GM18505 (cell line): ENCODE measurements around the gene RTN4R.

ENCODE experiments used
- ATAC-seq: cut with Tn5 transposase; IDR thresholded peaks from one replicate; pipeline ENCODE4 v1.9.1; 2021; ENCODE audit not compliant: unreplicated experiment
- POLR2A ChIP-seq: IDR thresholded peaks from 4 replicates; pipeline ENCODE4 v1.6.1; 2011; ENCODE audit warnings: borderline replicate concordance; ENCODE audit not compliant: insufficient read depth, insufficient read length; ENCODE audit errors: extremely low read depth

The RTN4R gene

DNA sequence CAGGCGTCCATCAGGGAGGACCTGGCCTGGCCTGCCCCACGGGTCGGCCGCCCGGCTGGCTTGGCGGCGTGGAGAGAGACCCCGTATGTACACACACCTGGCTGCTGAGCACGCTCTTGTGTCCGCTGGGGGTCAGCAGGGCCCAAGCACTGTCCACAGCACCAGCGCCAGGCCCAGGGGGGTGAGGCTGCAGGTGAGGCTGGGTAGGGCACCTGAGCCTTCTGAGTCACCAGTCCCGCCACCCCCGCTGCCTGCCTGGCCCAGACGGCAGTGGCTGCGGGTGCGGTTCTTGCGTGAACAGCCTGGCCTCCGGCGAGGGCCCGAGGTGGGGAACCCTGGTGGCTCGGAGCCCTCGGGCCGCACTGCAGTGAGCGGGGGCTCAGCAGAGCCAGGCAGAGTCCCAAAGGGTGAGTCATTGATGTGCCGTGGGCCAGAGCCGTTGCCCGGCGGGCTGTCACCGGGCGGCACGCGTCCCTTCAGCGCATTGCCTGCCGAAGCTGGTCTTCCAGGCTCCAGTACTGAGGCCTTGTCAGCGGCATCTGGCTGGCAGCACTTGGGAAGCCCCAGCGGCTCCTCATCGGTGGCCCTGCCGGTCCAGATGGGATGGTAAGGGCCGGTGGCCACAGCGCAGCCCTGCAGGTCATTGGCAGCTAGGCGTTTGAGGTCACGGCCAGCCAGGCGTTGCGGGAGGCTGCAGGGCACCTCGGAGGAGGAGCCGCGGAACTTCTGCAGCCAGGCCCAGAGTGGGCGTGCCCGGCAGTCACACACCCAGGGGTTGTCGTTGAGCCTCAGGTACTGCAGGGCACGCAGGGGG lies 26.3 kb downstream of the RTN4R start:
- no peak for ATAC-seq
- no peak for TF ChIP-seq POLR2A

DNA sequence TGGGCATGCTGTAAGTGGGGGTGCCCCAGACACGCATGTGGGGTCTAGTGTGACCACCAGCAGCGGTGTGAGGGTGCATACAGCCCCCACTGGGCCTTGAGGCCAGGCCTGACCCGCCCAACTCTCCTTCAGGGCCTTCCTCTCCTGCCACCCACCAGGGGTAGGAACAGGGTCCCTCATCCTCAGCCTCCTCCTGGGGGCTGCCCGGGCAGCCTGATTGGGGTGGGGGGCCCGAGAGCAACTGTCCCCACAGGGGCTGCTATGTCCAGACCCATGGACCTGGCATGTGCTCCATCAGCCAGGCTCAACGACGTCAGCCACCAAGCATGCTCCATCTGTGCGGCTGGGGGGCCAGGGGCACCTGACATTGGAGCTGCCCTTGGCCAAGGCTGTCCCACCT lies 27.2 kb downstream of the RTN4R start:
- ATAC-seq, result no peak
- no peak for TF ChIP-seq POLR2A

DNA sequence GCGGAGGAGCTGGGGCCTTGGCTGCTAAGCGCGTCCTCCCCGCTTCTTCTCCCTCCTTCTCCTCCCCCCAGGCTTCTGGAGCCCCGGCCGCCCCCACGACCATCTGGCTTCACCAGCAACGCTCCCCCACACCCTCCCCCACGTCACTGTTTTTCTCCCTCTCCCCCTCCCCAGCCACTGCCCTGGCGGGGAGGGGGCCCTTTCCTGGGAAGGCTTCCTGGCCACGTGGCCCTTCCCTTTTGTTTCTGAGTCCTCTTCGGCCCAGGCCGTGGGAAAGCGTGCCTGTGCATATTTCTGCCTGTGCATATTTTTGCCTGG lies 27.7 kb downstream of the RTN4R start:
- no peak for TF ChIP-seq POLR2A
- no peak for ATAC-seq

DNA sequence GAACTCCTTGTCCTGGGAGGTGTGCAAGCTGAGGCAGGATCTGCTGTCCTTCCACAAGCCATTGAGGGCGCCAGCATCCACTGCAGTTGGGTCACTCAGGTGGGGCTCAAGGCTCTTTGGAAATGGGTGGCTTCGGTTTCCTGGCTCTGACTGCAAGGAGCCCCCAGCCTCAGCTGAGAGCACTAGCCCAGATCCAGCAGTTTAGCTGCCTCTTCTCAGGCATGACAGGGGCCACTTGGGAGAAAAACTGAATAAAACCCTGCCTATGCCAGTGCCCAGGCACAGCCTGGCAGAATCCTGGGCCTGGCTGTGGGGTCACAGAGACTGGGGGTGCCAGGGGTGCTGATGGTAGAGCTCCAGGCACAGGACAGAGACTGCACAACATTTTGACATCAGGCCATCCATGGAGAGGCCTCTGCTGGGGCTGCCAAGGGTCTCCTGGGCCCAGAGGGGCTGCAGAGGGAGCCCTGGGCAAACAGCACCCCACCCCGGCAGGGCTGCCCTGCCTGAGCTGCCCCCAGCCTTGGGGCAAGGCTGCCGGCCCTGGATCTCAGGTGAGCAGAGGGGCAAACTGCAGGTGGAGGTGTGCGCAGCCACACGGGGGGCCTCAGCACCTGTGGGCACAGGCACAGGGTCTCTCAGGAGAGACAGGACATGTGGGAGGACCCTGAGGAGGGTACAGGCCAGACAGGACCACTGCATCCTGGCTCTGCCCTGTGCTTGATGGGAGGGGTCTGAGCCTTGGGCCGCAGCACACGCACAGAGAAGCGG lies 28.3 kb downstream of the RTN4R start:
- TF ChIP-seq POLR2A, result no peak
- ATAC-seq, result no peak

DNA sequence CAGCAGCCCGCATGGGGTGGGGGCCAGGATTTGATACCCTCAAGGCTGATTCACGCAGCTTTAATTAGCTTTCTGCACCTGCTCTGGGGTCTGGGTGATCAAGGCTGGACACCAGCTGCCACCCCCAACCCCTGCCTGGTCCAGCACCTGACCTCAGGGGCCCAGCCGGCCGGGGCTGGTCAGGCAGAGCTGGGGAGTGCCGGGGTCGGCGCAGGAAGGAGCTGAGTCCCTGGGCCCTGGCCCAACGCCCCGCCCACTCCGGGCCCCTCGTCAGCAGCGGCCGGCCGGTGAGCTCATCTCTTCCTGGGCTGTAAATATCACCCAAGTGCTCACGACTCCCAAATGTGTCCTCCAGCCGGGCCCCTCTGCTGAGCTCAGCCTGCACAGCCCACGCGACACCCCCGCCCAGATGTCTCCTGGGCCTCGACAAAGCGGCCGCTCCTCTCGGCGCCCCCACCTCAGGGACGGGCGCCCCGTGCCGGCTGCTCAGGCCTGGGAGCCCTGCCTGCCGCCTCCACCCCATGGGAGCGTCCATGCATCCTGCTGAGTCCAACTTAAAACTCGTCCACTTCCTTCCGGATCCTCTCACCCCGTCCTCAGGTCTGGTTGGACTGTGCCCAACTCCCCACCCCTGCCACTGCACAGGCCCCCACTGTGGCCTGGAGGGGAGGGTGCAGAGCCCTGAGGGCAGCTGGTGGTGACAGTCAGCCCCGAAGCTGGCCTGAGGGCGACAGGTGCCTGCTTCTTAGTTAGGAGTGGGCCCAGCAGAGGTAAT lies 29.0 kb downstream of the RTN4R start:
- ATAC-seq, result no peak
- no peak for TF ChIP-seq POLR2A

DNA sequence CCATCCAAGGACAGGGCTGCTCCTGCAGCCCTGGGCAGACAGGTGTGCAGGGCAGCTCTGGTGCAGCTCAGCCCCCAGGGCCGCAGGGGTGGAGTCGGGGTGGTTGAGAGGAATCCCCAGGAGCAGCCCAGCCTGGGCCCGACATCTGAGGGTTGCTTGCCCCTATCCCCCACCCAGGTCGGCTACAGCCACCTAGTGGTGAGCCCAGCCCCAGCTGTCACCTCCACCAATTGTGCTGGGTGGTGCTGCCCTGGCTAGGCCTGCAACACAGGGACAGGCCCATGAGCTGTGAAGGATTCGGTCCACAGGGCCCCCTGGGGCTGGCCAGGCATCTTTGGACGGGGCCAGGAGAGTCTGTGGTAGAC lies 29.6 kb downstream of the RTN4R start:
- ATAC-seq, result peak; percentile 52
- no peak for TF ChIP-seq POLR2A

DNA sequence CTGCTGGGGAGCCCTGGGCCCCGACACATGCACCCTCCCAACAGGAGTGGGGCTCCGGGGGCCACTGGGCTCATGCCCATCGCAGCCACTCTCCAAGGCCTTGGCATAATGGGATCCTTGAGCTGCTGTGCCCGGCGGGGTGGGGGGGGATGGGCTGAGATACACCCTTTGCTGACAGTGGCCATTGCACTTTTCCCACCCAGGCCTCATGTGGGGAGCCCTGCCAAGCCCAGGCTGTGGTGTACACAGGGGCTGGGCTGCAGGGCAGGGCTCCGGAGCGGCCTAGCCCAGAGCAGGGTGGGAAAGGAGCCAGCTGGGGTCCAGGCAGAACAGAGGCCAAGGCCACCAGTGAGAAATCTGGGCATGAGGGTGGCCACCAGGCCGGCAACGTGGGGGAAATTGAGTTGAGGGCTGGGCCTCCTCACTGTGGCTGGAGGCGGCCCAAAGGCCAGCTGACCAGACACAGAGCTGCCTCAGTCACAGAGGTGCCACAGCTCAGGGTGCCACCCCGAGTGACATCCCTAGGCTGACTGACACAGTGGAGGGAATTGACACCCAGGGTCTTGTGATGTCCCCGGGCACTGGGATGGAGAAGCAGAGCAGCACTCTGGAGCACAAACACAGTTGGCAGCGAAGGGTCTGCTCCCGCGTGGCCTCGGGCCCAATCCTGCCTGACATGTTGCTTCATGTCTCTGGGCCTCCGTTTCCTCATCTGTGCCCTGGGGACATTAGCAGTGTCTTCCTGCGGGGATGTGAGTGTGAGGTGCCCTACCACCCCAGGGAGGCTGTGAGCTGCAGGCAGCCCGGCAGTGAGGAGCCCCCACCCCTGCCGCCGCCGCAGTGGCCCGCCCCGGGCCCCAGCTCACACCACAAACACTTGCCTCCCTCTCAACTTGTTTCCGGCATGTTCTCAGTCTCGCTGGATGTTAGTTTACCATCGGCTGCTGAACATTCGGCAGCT lies 30.4 kb downstream of the RTN4R start:
- ATAC-seq, result peak; percentile 10
- peak; percentile 7 for TF ChIP-seq POLR2A

DNA sequence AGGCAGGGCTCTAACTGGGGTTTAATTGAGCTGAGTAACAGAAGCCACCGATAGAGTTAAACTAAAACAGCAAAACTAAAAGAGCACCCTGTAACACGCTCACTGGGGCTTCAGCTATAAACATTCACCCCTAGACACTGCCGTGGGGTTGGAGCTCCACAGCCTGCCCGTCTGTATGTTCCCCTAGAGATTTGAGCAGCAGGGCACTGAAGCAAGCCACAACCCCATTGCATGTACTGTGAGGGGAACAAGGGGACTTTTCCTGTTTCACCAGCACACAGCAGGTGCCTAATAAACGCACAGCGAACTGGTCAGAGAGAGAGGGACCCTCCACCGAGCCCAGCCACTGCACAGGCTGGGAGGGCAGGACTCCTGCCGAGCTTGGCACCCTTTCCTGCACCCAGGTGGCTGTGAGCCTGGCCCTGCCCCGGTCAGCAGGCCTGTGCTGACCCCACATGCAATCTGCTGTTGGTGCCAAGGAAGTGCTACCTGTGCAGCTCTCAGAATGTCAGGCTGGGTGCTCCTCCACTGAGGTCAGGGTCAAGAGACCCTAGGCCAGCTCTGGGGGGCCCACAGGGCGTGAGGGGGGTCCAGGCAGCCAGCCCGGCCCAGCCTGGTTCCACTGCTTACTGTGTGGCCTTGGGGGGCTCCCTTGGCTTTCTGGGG lies 31.9 kb downstream of the RTN4R start:
- no peak for ATAC-seq

DNA sequence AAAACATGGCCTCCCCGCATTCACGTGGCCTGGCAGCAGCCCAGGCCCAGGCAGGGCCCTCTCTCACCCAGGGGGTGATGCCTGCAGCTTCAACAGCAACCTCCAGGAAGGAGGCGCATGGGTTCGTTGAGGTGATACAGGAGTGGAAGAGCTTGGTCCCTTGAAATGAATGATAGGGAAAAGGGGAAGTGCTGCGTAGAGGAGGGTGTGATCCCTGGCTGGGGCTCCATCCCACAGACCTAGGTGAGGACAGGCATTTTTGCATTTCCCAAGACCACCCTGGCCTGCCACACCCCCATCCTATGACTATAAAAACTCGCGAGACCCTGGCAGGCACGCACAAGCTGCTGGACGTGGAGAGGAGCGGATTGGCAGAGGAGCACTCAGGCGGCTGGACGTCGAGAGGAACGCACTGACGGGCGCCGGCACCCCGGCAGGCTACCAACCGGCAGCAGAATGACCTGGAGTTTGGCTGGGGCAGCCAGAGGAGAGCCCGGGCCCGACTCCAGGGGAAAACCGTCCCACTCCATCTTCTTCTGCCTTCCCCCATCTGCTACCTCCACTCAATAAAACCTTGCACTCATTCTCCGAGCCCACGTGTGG lies 32.6 kb downstream of the RTN4R start:
- no peak for ATAC-seq
- TF ChIP-seq POLR2A, result no peak

More for the DNA sequence above, 31.9 kb downstream of the RTN4R start:
- TF ChIP-seq POLR2A, result no peak

DNA sequence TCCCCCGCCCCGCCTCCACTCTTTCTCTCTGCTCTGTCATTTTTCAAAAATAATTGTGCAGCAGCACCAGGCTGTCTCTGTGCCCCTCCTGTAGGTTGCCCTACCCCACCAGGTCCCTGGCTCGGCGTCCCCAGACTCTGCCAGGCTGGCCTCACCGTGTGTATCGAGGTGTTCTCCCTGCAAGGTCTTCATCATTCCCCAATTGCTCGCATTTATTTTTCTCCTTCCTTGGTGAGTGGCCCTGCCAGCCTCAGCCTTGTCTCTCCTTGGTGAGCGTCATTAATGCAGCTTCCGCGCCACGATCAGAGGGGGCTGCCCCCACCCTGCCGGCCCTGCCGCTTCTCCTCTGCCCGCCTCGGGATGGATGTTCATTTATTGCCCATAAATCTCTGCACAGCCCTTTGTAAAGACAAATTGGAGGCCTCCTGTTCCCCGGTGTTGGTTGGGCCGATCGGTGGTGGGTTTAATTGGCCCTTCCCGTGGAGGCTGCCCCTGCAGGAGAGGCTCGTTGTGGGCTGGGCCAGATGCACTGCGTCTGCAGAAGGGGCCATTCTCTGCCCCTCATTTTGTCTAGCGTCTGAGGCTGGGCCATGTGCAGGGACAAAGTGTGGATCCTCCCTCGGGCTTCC lies 33.2 kb downstream of the RTN4R start:
- ATAC-seq, result no peak
- TF ChIP-seq POLR2A, result no peak

DNA sequence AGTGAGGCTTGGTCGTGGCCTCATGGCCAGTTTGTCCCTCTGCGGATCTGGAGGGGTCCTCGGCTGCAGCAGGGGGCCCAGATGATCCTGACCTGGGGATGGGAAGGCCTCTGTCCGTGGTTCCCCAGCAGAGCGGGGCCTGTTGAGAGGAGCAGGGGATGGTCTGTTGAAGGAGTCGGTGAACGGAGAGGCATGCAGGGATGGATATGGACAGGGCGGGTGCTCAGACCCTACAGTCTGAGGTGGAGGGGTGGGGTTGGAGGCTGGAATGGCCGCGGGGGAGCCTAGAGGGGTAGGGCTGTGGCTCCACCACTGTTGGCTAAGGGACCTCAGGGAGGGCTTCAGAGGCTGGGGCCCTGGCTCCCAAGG lies 33.8 kb downstream of the RTN4R start:
- TF ChIP-seq POLR2A, result no peak
- ATAC-seq, result no peak

DNA sequence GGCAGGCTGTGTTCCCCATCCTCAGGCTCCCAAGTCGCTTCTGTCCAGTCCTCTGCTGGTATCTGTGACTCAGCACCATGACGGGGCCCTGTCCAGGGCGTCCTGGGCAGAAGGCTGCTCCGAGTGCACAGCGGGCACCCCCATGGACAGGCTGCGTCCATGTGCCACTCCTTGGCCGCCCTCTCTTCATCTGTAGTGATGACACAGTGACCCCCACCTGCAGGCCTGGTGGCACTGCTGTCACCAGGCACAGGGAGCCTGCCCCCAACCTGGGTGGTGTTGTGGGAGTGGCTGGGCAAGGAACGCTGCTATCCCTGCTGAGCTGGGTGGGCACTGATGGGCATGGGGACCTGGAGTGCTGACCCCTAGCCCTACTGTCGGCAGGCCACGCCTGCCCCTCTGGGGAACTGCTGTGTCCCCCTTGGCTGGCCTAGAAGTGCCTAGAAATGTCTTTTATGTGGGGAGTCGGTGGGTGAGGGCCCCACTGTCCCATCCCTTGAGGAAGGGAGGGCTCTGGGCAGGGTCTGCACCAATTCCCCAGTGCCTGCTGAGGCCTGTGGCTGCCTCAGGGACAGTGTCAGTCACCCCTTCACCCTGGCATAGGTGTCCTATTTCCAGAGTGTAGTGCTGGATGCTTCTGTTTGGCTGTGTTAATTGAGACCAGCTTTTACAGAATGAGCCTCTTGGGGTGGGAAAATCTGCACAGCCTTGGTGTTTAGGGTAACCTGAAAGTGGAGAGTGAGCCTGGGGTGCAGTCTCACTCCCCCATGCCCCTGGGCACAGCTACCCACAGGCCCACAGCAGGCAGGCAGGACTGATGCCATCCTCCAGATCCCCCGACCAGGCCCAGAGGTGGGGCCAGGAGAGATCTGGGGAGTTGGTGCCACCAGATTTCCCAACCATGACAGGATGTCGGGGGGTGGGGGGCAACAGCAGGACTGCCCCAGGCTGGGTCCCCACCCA lies 34.5 kb downstream of the RTN4R start:
- TF ChIP-seq POLR2A, result no peak

More for the DNA sequence above, 34.5 kb downstream of the RTN4R start:
- no peak for ATAC-seq
